Natural killer cell (primary cell): ENCODE measurements around the gene PXMP4. TPM values are rescaled to one million over a fixed set of nuclear protein-coding genes. Genes with fewer than 3 reads are reported as not detected.
A peak's percentile ranks its signal among the peaks of the same experiment; 100 is the strongest.
"Not testable (repeated sequence)": the region's sequence is repeated elsewhere in the genome, so short reads cannot be mapped to it uniquely, and the experiment has no call there.

Source experiments
- ATAC-seq, 3 donors: fragments of 150-1000 bp in 2 of 3; fragments of 200-7000 bp in 1 of 3; cut with Tn5 transposase; 1 replicate in 1 of 3; 2 replicates in 2 of 3; pipeline ENCODE4 v1.10.0; 2021; ENCODE audit warnings: mild to moderate bottlenecking in 2 of 3, moderate library complexity in 2 of 3
- DNase-seq, 2 donors: peaks; one replicate each; pipeline versions ENCODE4 v3.0.0 to v3.0.0-alpha.2; 2013 to 2021; ENCODE audit warnings: mixed read lengths in 1 of 2
- H3K27ac ChIP-seq: one replicate; pipeline ENCODE4 v1.5.1; 2013; ENCODE audit warnings: mild to moderate bottlenecking, low read length
- H3K27me3 ChIP-seq: one replicate; pipeline ENCODE4 v1.6.1; 2013; ENCODE audit warnings: low read length; ENCODE audit not compliant: control insufficient read depth, insufficient read depth
- H3K36me3 ChIP-seq: one replicate; pipeline ENCODE4 v1.6.1; 2013; ENCODE audit warnings: low read length; ENCODE audit not compliant: control insufficient read depth, insufficient read depth
- H3K4me1 ChIP-seq: one replicate; pipeline ENCODE4 v1.6.1; 2013; ENCODE audit warnings: low read length; ENCODE audit not compliant: control insufficient read depth, insufficient read depth
- H3K4me3 ChIP-seq: one replicate; pipeline ENCODE4 v1.5.1; 2013; ENCODE audit warnings: low read length
- H3K9me3 ChIP-seq: one replicate; pipeline ENCODE4 v1.6.1; 2013; ENCODE audit warnings: low read length; ENCODE audit not compliant: control insufficient read depth, insufficient read depth
- H3K27ac Mint-ChIP-seq, 2 donors: one replicate each; pipeline ENCODE4 v1.8.0; 2022; ENCODE audit warnings: mild to moderate bottlenecking in 2 of 2, mixed read lengths in 2 of 2, moderate library complexity in 1 of 2
- H3K27me3 Mint-ChIP-seq, 2 donors: one replicate each; pipeline ENCODE4 v1.8.0; 2022; ENCODE audit warnings: low read depth in 2 of 2, mixed read lengths in 2 of 2
- H3K36me3 Mint-ChIP-seq: one replicate; pipeline ENCODE4 v1.8.0; 2022; ENCODE audit warnings: mixed read lengths
- H3K4me1 Mint-ChIP-seq, 2 donors: one replicate each; pipeline ENCODE4 v1.8.0; 2022; ENCODE audit warnings: mixed read lengths in 2 of 2
- H3K4me3 Mint-ChIP-seq: one replicate; pipeline ENCODE4 v1.8.0; 2022; ENCODE audit warnings: mild to moderate bottlenecking, moderate library complexity, mixed read lengths
- H3K9me3 Mint-ChIP-seq, 2 donors: one replicate each; pipeline ENCODE4 v1.8.0; 2022; ENCODE audit warnings: mixed read lengths in 2 of 2
- WGBS: methylation state at CpG from one replicate; pipeline ENCODE4 v1.1.7; 2013; ENCODE audit warnings: missing lambda C conversion rate; ENCODE audit not compliant: insufficient coverage; 5-methylcytosine and 5-hydroxymethylcytosine counted together
- intact Hi-C: fragments of 100-400 bp; cut with micrococcal nuclease; formaldehyde crosslinking; loops from one replicate; pipeline ENCODE4 v1.14.2; 2022
- total RNA-seq, 4 donors: library from RNA; stranded (reverse); fragments of 120-200 nt in 1 of 4; gene quantifications; one replicate each; pipeline versions ENCODE4 v1.2.3 to v1.2.4, GENCODE V29; 2013 to 2022
- TF ChIP-seq, protein P1 (sequence below): fragments of 200-600 bp; IDR thresholded peaks from one replicate; pipeline ENCODE4 v1.8.0; 2022; ENCODE audit warnings: antibody characterized with exemption

PXMP4 gene
- total RNA-seq, 3 donors from 2014 or later (not counting 1 experiment from before 2014, with no cell fraction given), result 4.7 to 6.6 (median 6.2) TPM

DNA sequence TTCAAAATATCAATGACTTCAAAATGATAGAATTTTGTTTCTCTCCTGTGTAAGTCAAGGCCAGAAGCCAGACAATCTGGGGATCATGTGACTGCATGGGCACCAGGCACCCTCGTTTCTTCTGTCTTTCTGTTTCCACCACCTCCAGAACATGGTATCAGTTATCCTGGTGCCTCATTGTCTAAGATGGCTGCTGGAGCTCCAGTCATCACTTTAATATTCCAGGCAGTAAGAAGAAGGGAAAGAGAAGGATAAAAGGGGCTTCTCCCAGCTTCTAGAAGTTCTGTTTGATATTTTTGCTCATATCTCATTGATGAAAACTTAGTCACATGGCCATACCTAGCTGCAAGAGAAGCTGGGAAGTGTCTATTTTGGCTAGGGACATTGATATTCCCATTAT lies 37.3 kb upstream of the PXMP4 start:
- no peak for ATAC-seq
- TF ChIP-seq, protein P1, sequence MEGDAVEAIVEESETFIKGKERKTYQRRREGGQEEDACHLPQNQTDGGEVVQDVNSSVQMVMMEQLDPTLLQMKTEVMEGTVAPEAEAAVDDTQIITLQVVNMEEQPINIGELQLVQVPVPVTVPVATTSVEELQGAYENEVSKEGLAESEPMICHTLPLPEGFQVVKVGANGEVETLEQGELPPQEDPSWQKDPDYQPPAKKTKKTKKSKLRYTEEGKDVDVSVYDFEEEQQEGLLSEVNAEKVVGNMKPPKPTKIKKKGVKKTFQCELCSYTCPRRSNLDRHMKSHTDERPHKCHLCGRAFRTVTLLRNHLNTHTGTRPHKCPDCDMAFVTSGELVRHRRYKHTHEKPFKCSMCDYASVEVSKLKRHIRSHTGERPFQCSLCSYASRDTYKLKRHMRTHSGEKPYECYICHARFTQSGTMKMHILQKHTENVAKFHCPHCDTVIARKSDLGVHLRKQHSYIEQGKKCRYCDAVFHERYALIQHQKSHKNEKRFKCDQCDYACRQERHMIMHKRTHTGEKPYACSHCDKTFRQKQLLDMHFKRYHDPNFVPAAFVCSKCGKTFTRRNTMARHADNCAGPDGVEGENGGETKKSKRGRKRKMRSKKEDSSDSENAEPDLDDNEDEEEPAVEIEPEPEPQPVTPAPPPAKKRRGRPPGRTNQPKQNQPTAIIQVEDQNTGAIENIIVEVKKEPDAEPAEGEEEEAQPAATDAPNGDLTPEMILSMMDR, result no peak
- Mint-ChIP-seq H3K9me3 (no peaks in the 10 kb centered on the region), H3K36me3 (no peaks in the 10 kb centered on the region), H3K4me3 (no peak overlapping the region), H3K4me1 (no peaks in the 10 kb centered on the region), H3K27me3 (no peaks in the 10 kb centered on the region), H3K27ac (no peak overlapping the region)
- Histone ChIP-seq H3K36me3 (peaks cover 23% of the 10 kb centered on the region), H3K27ac (no peak overlapping the region), H3K4me3 (no peak overlapping the region), H3K4me1 (no peaks in the 10 kb centered on the region), H3K27me3 (no peaks in the 10 kb centered on the region), H3K9me3 (no peaks in the 10 kb centered on the region)
- 100% methylated on average over 1 of the region's 1 CpG for WGBS
- DNase-seq, result no peak
- intact Hi-C loops, result no loop called here

GRCh38 chr20:33757046-33757445 lies 36.9 kb upstream of the PXMP4 start:
- intact Hi-C loops, result no loop called here
- no peaks in the 10 kb centered on the region for H3K27me3 ChIP-seq
- no peaks in the 10 kb centered on the region for H3K9me3 ChIP-seq
- H3K36me3 ChIP-seq, result peaks cover 23% of the 10 kb centered on the region
- Mint-ChIP-seq H3K4me1 (no peaks in the 10 kb centered on the region), H3K27me3 (no peaks in the 10 kb centered on the region), H3K9me3 (no peaks in the 10 kb centered on the region), H3K4me3 (no peak overlapping the region), H3K36me3 (no peaks in the 10 kb centered on the region), H3K27ac (no peak overlapping the region)
- H3K4me3 ChIP-seq, result no peak overlapping the region
- WGBS, result 98% methylated on average over 10 of the region's 10 CpGs
- ATAC-seq, result no peak
- H3K4me1 ChIP-seq, result no peaks in the 10 kb centered on the region
- no peak for DNase-seq
- TF ChIP-seq, protein P1, result no peak
- no peak overlapping the region for H3K27ac ChIP-seq

DNA sequence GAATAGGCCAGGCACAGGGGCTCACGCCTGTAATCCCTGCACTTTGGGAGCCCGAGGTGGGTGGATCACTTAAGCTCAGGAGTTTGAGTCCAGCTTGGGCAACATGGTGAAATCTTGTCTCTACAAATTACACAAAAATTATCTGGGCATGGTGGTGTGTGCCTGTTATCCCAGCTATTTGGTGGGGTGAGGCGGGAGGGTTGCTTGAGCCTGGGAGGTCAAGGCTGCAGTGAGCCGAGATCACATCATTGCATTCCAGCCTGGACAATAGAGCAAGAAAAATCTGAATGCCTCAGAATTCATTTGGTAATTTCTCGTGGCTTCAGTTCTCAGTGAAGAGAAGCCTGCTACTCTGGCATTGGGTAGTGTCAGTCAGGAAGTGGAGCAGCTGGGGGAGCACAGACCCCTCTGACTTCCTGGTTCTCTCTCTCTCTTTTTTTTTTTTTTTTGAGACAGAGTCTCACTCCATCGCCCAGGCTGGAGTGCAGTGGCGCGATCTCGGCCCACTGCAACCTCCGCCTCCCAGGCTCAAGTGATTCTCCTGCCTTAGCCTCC lies 35.9 kb upstream of the PXMP4 start:
- WGBS, result 79% methylated on average over 10 of the region's 10 CpGs
- H3K27me3 ChIP-seq, H3K4me3 Mint-ChIP-seq, H3K4me1 Mint-ChIP-seq, H3K36me3 Mint-ChIP-seq, H3K9me3 ChIP-seq, H3K9me3 Mint-ChIP-seq, H3K4me3 ChIP-seq, H3K27me3 Mint-ChIP-seq, H3K27ac ChIP-seq, H3K27ac Mint-ChIP-seq, H3K4me1 ChIP-seq, intact Hi-C loops: not testable (repeated sequence)
- ATAC-seq (peak in 1 of 3 donors; percentile 51), DNase-seq (peak in 1 of 2 donors; percentile 47)
- peaks cover 23% of the 10 kb centered on the region for H3K36me3 ChIP-seq

DNA sequence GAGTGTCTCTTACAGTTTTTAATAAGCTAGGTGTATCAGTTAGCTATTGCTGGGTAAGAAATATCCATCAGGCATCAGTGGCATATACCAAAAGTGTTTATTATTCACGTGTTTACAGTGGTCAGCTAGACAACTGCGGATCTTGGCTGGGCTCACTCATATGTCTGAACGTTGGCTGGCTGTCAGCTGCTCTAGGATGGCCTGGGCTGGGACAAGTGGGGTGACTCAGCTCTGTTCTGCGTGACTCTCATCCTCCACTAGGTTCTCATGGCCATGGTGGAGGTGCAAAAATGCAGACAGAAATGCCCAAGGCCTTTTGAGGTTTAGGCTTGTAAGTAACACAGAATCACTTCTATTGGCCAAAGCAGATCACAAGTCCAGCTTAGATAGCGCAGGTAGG lies 33.7 kb upstream of the PXMP4 start:
- TF ChIP-seq, protein P1, result no peak
- H3K27me3 ChIP-seq, result no peaks in the 10 kb centered on the region
- H3K27ac Mint-ChIP-seq, result no peak overlapping the region
- H3K36me3 Mint-ChIP-seq, result no peaks in the 10 kb centered on the region
- H3K36me3 ChIP-seq, result peaks cover 23% of the 10 kb centered on the region
- intact Hi-C loops, result no loop called here
- H3K9me3 Mint-ChIP-seq, result no peaks in the 10 kb centered on the region
- H3K4me3 ChIP-seq, result no peak overlapping the region
- no peak overlapping the region for H3K4me3 Mint-ChIP-seq
- H3K4me1 ChIP-seq, result no peaks in the 10 kb centered on the region
- no peaks in the 10 kb centered on the region for H3K4me1 Mint-ChIP-seq
- no peak for DNase-seq
- no peaks in the 10 kb centered on the region for H3K27me3 Mint-ChIP-seq
- H3K27ac ChIP-seq, result no peak overlapping the region
- 97% methylated on average over 5 of the region's 5 CpGs for WGBS
- no peak for ATAC-seq
- H3K9me3 ChIP-seq, result no peaks in the 10 kb centered on the region
